NAMALWA (cell line): ENCODE data around the gene SOX6.

Experiments
- DNase-seq: peaks from one replicate; pipeline ENCODE4 v3.0.0-alpha.2; 2015; ENCODE audit warnings: low spot score

Gene SOX6

GRCh38 chr11:15991215-15991614 is 365.1 kb downstream of the SOX6 start:
- DNase-seq, result no peak

GRCh38 chr11:15989685-15990084 is 366.7 kb downstream of the SOX6 start:
- DNase-seq, result no peak

GRCh38 chr11:15988693-15989231 is 367.6 kb downstream of the SOX6 start:
- DNase-seq, result peak; percentile 5

- no peak for DNase-seq
Observed at GRCh38 chr11:15988016-15988550, 368.3 kb downstream of the SOX6 start.

- DNase-seq, result no peak
Observed at GRCh38 chr11:15987046-15987445, 369.3 kb downstream of the SOX6 start.

GRCh38 chr11:15985860-15986139 is 370.5 kb downstream of the SOX6 start:
- DNase-seq, result no peak

- no peak for DNase-seq
Observed at GRCh38 chr11:15985127-15985859, 371.1 kb downstream of the SOX6 start.

GRCh38 chr11:15981292-15981691 is 375.1 kb downstream of the SOX6 start:
- no peak for DNase-seq

- DNase-seq, result no peak
Observed at GRCh38 chr11:15977116-15977515, 379.2 kb downstream of the SOX6 start.

- DNase-seq, result no peak
Observed at GRCh38 chr11:15976433-15977045, 379.8 kb downstream of the SOX6 start.

- no peak for DNase-seq
Observed at GRCh38 chr11:15975742-15976141, 380.6 kb downstream of the SOX6 start.

GRCh38 chr11:15972838-15973237 is 383.5 kb downstream of the SOX6 start:
- DNase-seq, result no peak

GRCh38 chr11:15971215-15971546 is 385.2 kb downstream of the SOX6 start:
- no peak for DNase-seq

GRCh38 chr11:15970506-15971214 is 385.7 kb downstream of the SOX6 start:
- no peak for DNase-seq

- DNase-seq, result no peak
Observed at GRCh38 chr11:15969701-15970329, 386.5 kb downstream of the SOX6 start.

- no peak for DNase-seq
Observed at GRCh38 chr11:15969281-15969680, 387.1 kb downstream of the SOX6 start.

GRCh38 chr11:15968461-15969130 is 387.8 kb downstream of the SOX6 start:
- DNase-seq, result no peak

GRCh38 chr11:15967966-15968365 is 388.4 kb downstream of the SOX6 start:
- DNase-seq, result no peak

- no peak for DNase-seq
Observed at GRCh38 chr11:15967166-15967565, 389.2 kb downstream of the SOX6 start.

GRCh38 chr11:15965562-15966250 is 390.6 kb downstream of the SOX6 start:
- DNase-seq, result no peak

GRCh38 chr11:15963266-15963665 is 393.1 kb downstream of the SOX6 start:
- DNase-seq, result no peak
